Neural cell (in vitro differentiated cells): ENCODE measurements around the gene SYNJ1.

ENCODE experiments used
- EZH2 ChIP-seq: fragments of 200-600, 300-800 bp; shearing (Covaris generic), sonication (generic); IDR thresholded peaks from 2 replicates; pipeline ENCODE4 v1.6.1; 2014; ENCODE audit warnings: antibody characterized with exemption, low read length, borderline replicate concordance, mild to moderate bottlenecking; ENCODE audit not compliant: insufficient read depth, poor library complexity, severe bottlenecking
- POLR2AphosphoS5 ChIP-seq: IDR thresholded peaks from 2 replicates; pipeline ENCODE4 v1.6.1; 2012
- RAD21 ChIP-seq: fragments of 450-650 bp; conservative IDR thresholded peaks from 2 replicates; pipeline ENCODE4 v1.6.1; 2014; ENCODE audit warnings: antibody characterized with exemption, mild to moderate bottlenecking, moderate library complexity
- TAF1 ChIP-seq: IDR thresholded peaks from 2 replicates; pipeline ENCODE4 v1.6.1; 2012; ENCODE audit warnings: low read depth
- TF ChIP-seq, protein P1 (sequence below): fragments of 450-650 bp; IDR thresholded peaks from 2 replicates; pipeline ENCODE4 v1.5.1; 2014; ENCODE audit warnings: antibody characterized with exemption, mild to moderate bottlenecking, moderate library complexity; ENCODE audit not compliant: poor library complexity, severe bottlenecking

DNA sequence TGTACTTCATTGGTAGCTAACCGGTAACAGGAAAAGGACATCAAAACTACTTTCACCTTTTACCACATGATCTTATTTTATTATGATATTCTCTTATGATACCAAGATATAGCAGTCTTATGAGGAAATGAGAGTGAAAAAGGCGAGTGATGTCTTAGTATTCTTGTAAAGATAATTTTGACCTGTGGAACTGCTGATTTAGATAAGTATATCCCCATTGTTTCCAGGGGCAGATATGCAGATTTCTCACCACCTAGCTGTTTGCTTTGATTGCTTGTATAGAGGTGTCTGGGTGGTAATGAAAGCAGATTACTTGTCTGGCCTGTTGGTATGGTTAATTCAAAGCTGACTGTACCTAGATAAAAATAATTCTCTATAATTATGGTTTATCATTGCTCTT, 53.1 kb downstream of the SYNJ1 start:
- TF ChIP-seq POLR2AphosphoS5, result no peak
- no peak for TF ChIP-seq EZH2
- no peak for TF ChIP-seq RAD21
- TF ChIP-seq, protein P1, sequence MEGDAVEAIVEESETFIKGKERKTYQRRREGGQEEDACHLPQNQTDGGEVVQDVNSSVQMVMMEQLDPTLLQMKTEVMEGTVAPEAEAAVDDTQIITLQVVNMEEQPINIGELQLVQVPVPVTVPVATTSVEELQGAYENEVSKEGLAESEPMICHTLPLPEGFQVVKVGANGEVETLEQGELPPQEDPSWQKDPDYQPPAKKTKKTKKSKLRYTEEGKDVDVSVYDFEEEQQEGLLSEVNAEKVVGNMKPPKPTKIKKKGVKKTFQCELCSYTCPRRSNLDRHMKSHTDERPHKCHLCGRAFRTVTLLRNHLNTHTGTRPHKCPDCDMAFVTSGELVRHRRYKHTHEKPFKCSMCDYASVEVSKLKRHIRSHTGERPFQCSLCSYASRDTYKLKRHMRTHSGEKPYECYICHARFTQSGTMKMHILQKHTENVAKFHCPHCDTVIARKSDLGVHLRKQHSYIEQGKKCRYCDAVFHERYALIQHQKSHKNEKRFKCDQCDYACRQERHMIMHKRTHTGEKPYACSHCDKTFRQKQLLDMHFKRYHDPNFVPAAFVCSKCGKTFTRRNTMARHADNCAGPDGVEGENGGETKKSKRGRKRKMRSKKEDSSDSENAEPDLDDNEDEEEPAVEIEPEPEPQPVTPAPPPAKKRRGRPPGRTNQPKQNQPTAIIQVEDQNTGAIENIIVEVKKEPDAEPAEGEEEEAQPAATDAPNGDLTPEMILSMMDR, result no peak
- no peak for TF ChIP-seq TAF1
